Heart right ventricle (tissue), 16 donors: ENCODE results near the gene MYH3. TPM values are rescaled to one million over a fixed set of nuclear protein-coding genes. Genes with fewer than 3 reads are reported as not detected.

Source experiments
- ATAC-seq, 8 donors: fragments of 200-7000 bp; cut with Tn5 transposase; one replicate each; pipeline ENCODE4 v1.9.1; 2020; ENCODE audit warnings: mild to moderate bottlenecking in 8 of 8, moderate library complexity in 8 of 8, moderate number of reproducible peaks in 1 of 8
- DNase-seq, 2 donors: peaks; one replicate each; pipeline ENCODE4 v3.0.0-alpha.2; 2020
- H3K27ac ChIP-seq, 10 donors: fragments of 200-600 bp; sonication (generic) in 2 of 10; one replicate each; pipeline versions ENCODE4 v1.5.0 to v1.8.0; 2020 to 2022; ENCODE audit warnings: mild to moderate bottlenecking in 3 of 10
- H3K27me3 ChIP-seq, 7 donors: fragments of 200-600 bp; one replicate each; pipeline ENCODE4 v1.8.0; 2021 to 2022; ENCODE audit warnings: mild to moderate bottlenecking in 2 of 7
- H3K36me3 ChIP-seq, 9 donors: fragments of 200-600 bp; sonication (generic) in 1 of 9; one replicate each; pipeline versions ENCODE4 v1.5.0 to v1.8.0; 2020 to 2022; ENCODE audit warnings: mild to moderate bottlenecking in 2 of 9
- H3K4me1 ChIP-seq, 9 donors: fragments of 200-600 bp; sonication (generic) in 1 of 9; one replicate each; pipeline versions ENCODE4 v1.5.0 to v1.8.0; 2020 to 2022; ENCODE audit warnings: mild to moderate bottlenecking in 4 of 9
- H3K4me3 ChIP-seq, 10 donors: fragments of 200-600 bp; sonication (generic) in 2 of 10; one replicate each; pipeline versions ENCODE4 v1.5.0 to v1.8.0; 2020 to 2022; ENCODE audit warnings: mild to moderate bottlenecking in 7 of 10, moderate library complexity in 2 of 10
- H3K9me3 ChIP-seq, 11 donors: fragments of 200-600 bp in 10 of 11; sonication (generic) in 2 of 11; one replicate each; pipeline versions ENCODE4 v1.5.0 to v1.8.0; 2013 to 2022; ENCODE audit warnings: mild to moderate bottlenecking in 2 of 11, control low read depth in 1 of 11, moderate library complexity in 1 of 11
- WGBS, 2 donors: extraction: QIAGEN DNeasy Blood & Tissue Kit; methylation state at CpG; one replicate each; pipeline ENCODE4 v1.1.7; 2013; ENCODE audit warnings: inconsistent platforms in 1 of 2; 5-methylcytosine and 5-hydroxymethylcytosine counted together
- intact Hi-C, 10 donors: fragments of 100-400 bp; cut with DNase I; formaldehyde crosslinking; loops; one replicate each; pipeline versions ENCODE4 v1.11.1 to v1.14.2; 2022
- polyA plus RNA-seq, 2 donors: library from polyadenylated mRNA; stranded (reverse); fragments of 200-250 nt; gene quantifications; one replicate each; pipeline ENCODE4 v1.2.3, GENCODE V29; 2013
- total RNA-seq, 10 donors: library from RNA; stranded (reverse); fragmentation: NEBNext Ultra II Directional in 3 of 10; extraction: Animal tissue kit (Norgen Biotek cat#: 25700) in 3 of 10; gene quantifications; one replicate each; pipeline versions ENCODE4 v1.2.1 to v1.2.4, GENCODE V29; 2021 to 2023
- TF ChIP-seq, protein P1 (sequence below), 9 donors: fragments of 200-600 bp; sonication (generic) in 2 of 9; IDR thresholded peaks; one replicate each; pipeline versions ENCODE4 v1.5.0 to v1.8.0; 2021 to 2022; ENCODE audit warnings: antibody characterized with exemption in 9 of 9, mild to moderate bottlenecking in 5 of 9, moderate library complexity in 1 of 9
- donor health status: Arrhythmogenic right ventricular cardiomyopathy.
- donor health status: ischemic (EF 13 %, LVEDD 7.1; RV severe dilation, severe dysfunction).
- donor health status: healthy with polysubstance abuse.
- donor health status: DM: no; HTN: yes; CAD: no.
- donor health status: DM: no; HTN: no; CAD: no.
- donor health status: ischemic (EF 25% LVEDD 6.9; RV normal size, moderate dysfunction).
- donor health status: ischemic (EF 25% LVEDD 5.7; RV mildly dilated, moderate dysfunction).
- donor health status: healthy.
- donor health status: DM: yes; HTN: yes; CAD: no.
- donor health status: Ischemic cardiomyopathy.
- donor health status: ischemic (EF 35%, LVEDD 5.7; RV mildly dilated, moderate dysfunction).
- donor health status: nonischemic (EF 11% LVEDD 7.7; RV severe dilation, severe dysfunction).
- donor health status: DM: yes; HTN: yes; CAD: no.
- donor health status: PGD.
- donor health status: ischemic (EF 29% LVEDD 5.4; RV normal size, mild dysfunction).
- donor health status: nonischemic (EF 23%, LVEDD 6.1; RV moderate dilation, normal function).

MYH3 gene
- total and polyA plus RNA-seq, 12 donors = 0.12 to 1.4 (median 0.75) TPM

DNA sequence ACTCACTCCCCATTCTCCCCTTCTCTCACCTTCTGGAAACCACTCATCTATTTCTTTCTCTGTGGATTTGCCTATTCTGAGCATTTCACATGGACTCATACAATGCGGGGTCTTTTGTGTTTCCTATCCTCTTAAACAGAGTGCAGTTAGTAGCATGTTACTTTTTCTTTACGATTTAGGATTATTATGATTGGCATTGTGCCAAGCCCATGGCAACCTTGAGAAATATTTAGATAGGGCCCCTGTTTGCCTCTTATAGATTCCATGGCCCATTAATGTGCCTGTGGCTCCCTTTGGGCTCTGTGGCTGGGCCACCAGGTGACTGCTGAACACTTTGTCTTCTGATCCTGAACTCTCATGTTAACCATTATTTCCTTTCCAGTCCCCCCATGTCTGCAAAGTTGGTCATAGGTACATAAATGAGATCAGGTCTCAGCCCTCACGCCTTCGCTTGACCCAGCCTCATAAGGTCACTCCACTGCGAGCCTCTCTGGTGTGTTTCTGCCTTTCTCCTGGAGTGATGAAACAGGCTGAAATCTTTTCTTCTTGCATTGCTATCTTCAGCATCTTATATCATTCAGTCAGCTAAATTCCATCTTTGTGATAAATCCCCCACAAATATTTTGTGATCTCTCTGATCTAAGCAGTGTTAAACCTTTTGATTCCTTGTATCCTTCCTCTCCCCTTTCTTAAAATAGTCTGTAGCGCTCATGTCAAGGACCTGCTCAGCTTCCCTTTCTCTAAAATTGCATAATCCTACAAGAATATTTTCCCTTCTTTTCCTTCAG is 44.0 kb downstream of the MYH3 start:
- no peak overlapping the region for H3K27ac ChIP-seq
- WGBS, 2 donors = 76 to 85% methylated on average over 6 of the region's 6 CpGs
- no peak for ATAC-seq
- TF ChIP-seq, protein P1, sequence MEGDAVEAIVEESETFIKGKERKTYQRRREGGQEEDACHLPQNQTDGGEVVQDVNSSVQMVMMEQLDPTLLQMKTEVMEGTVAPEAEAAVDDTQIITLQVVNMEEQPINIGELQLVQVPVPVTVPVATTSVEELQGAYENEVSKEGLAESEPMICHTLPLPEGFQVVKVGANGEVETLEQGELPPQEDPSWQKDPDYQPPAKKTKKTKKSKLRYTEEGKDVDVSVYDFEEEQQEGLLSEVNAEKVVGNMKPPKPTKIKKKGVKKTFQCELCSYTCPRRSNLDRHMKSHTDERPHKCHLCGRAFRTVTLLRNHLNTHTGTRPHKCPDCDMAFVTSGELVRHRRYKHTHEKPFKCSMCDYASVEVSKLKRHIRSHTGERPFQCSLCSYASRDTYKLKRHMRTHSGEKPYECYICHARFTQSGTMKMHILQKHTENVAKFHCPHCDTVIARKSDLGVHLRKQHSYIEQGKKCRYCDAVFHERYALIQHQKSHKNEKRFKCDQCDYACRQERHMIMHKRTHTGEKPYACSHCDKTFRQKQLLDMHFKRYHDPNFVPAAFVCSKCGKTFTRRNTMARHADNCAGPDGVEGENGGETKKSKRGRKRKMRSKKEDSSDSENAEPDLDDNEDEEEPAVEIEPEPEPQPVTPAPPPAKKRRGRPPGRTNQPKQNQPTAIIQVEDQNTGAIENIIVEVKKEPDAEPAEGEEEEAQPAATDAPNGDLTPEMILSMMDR (IDR thresholded peaks at IDR 0.05) = no peak
- no peaks in the 10 kb centered on the region for H3K27me3 ChIP-seq
- H3K9me3 ChIP-seq = no peaks in the 10 kb centered on the region
- H3K4me1 ChIP-seq = peaks cover 0 to 14% (median under 1%) of the 10 kb centered on the region in 9 donors
- H3K36me3 ChIP-seq = no peaks in the 10 kb centered on the region
- intact Hi-C loops = loop anchor here in 8 of 10 donors (5.0 to 10.0 kb wide), 5 partner anchors 278 to 688 kb away; no protein-coding TSS in a partner anchor
- DNase-seq = no peak
- H3K4me3 ChIP-seq = no peak overlapping the region

DNA sequence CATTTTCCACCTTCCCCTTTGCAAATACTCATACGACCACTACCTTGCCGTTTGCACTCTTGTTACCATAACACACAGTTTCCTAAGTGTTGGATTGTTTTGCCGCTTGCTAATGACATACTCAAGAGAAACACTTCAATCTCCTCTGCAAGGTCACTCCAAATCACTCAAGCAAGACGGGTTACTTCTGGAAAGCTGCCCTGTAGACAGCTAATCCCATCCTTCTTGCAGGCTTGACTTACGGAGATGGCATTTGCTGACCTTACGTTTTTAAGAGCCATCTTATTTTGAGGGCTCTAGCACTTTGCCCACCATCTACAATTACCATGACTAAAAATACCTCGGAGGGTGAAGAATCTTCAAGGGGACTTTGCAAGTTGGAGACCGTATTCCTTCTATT is 46.2 kb downstream of the MYH3 start:
- no peak for ATAC-seq
- TF ChIP-seq, protein P1 (IDR thresholded peaks at IDR 0.05) = no peak
- H3K27ac ChIP-seq = no peak overlapping the region
- H3K27me3 ChIP-seq = no peaks in the 10 kb centered on the region
- intact Hi-C loops = loop anchor here in 8 of 10 donors (5.0 to 10.0 kb wide), 5 partner anchors 276 to 686 kb away; no protein-coding TSS in a partner anchor
- H3K4me1 ChIP-seq = peaks cover 0 to 10% (median 0%) of the 10 kb centered on the region in 9 donors
- no peaks in the 10 kb centered on the region for H3K36me3 ChIP-seq
- no peak overlapping the region for H3K4me3 ChIP-seq
- 71 to 73% methylated on average over 8 of the region's 8 CpGs for WGBS, 2 donors
- no peak for DNase-seq
- H3K9me3 ChIP-seq = no peaks in the 10 kb centered on the region

- 75 to 83% methylated on average over 5 of the region's 5 CpGs for WGBS, 2 donors
- Histone ChIP-seq H3K9me3 (no peaks in the 10 kb centered on the region), H3K27ac (no peak overlapping the region), H3K36me3 (no peaks in the 10 kb centered on the region), H3K27me3 (peaks cover 0 to 7% (median 0%) of the 10 kb centered on the region in 7 donors), H3K4me1 (peaks cover 0 to 2% (median 0%) of the 10 kb centered on the region in 9 donors), H3K4me3 (no peak overlapping the region)
- intact Hi-C loops = no loop called here
- TF ChIP-seq, protein P1 (IDR thresholded peaks at IDR 0.05) = no peak
- ATAC-seq (no peak), DNase-seq (no peak)
These were observed 48.9 kb downstream of the MYH3 start for GRCh38 chr17:10608244-10608643.

DNA sequence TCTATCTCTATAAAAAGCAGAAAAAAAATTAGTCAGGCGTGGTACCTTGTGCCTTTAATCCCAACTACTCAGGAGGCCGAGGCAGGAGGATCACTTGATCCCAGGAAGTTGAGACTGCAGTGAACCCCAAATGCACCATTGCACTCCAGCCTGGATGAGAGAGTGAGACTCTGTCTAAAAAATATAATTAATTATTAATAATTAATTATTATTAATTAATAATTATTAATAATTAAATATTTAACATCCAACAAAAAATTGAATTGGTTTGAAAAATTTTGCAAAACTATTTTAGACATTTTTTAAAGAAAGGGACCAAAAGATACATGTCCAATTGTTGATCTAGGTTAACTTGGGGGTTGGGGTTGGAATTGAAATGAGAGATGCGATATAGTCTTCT is 51.0 kb downstream of the MYH3 start:
- H3K4me3 ChIP-seq = no peak overlapping the region
- no peak for DNase-seq
- WGBS, 2 donors = 94 to 95% methylated on average over 3 of the region's 3 CpGs
- no peaks in the 10 kb centered on the region for H3K9me3 ChIP-seq
- peaks cover 0 to 9% (median 6%) of the 10 kb centered on the region in 7 donors for H3K27me3 ChIP-seq
- H3K4me1 ChIP-seq = no peaks in the 10 kb centered on the region
- TF ChIP-seq, protein P1 (IDR thresholded peaks at IDR 0.05) = no peak
- no peak overlapping the region for H3K27ac ChIP-seq
- intact Hi-C loops = no loop called here
- no peak for ATAC-seq
- H3K36me3 ChIP-seq = no peaks in the 10 kb centered on the region
